K562 (cell line): ENCODE measurements around the gene RPS6KA4. TPM values are rescaled to one million over a fixed set of nuclear protein-coding genes. Genes with fewer than 3 reads are reported as not detected.

Experiments used
- ATAC-seq: fragments of 200-7000 bp; cut with Tn5 transposase; 3 replicates; pipeline ENCODE4 v1.9.1; 2020; ENCODE audit warnings: moderate library complexity
- BruUV-seq: library from RNA; stranded (reverse); fragments of 400-500 nt; replicated peaks from 2 replicates; lab custom pipeline; 2021; lab: Mats Ljungman, UMichigan
- CTCF ChIA-PET: fragments of 300-600 bp; formaldehyde crosslinking; extraction: SDS; loops from one replicate; lab custom pipeline; 2021; ENCODE audit warnings: low intra/inter-chr PET ratio; lab: Yijun Ruan, JAX
- POLR2A ChIA-PET: fragments of 300-600, 350-650 bp; sonication (Branson Sonifier 250); formaldehyde crosslinking; extraction: SDS; loops from one replicate; lab custom pipeline; 2021; ENCODE audit warnings: antibody characterized with exemption, inconsistent platforms; lab: Yijun Ruan, JAX
- DNase-seq, 4 experiments: peaks; one replicate each; pipeline versions ENCODE4 v3.0.0 to v3.0.0-alpha.2; 2011 to 2018; ENCODE audit warnings: low spot score in 3 of 4, mixed read lengths in 3 of 4; ENCODE audit errors: extremely low read depth in 1 of 4
- FAIRE-seq: peaks from 2 replicates; lab custom pipeline; 2011; peaks lifted over from hg19 to GRCh38; lab: Jason Lieb, UNC
- H2AFZ ChIP-seq: 2 replicates; pipeline ENCODE4 v1.6.0; 2011; ENCODE audit warnings: low read depth, low read length, control low read depth, inconsistent platforms
- H3K27ac ChIP-seq: fragments of 200-600 bp; 3 replicates; pipeline ENCODE4 v1.8.0; 2011; ENCODE audit warnings: low read depth, mild to moderate bottlenecking, control low read depth, inconsistent platforms, low read length, moderate library complexity, mixed read lengths; ENCODE audit errors: extremely low read depth
- H3K27me3 ChIP-seq, 2 experiments: fragments of 300-600 bp in 1 of 2; 2 replicates in 1 of 2; 3 replicates in 1 of 2; pipeline versions ENCODE4 v1.6.0 to v1.8.0; 2011; ENCODE audit warnings: inconsistent platforms in 2 of 2, low read length in 2 of 2, mild to moderate bottlenecking in 1 of 2, mixed read lengths in 1 of 2, moderate library complexity in 1 of 2; ENCODE audit not compliant: control insufficient read depth in 2 of 2, insufficient read depth in 2 of 2
- H3K36me3 ChIP-seq: fragments of 300-600 bp; 3 replicates; pipeline ENCODE4 v1.8.0; 2011; ENCODE audit warnings: mild to moderate bottlenecking, low read length, inconsistent platforms; ENCODE audit not compliant: control insufficient read depth, insufficient read depth
- H3K4me1 ChIP-seq, 2 experiments: fragments of 200-600 bp in 1 of 2; replicated peaks in 1 of 2; 2 replicates in 1 of 2; 3 replicates in 1 of 2; pipeline versions ENCODE4 v1.5.1 to v1.8.0; 2011; ENCODE audit warnings: inconsistent platforms in 2 of 2, low read length in 2 of 2, mild to moderate bottlenecking in 1 of 2, mixed read lengths in 1 of 2, moderate library complexity in 1 of 2; ENCODE audit not compliant: control insufficient read depth in 2 of 2, insufficient read depth in 2 of 2
- H3K4me2 ChIP-seq: 2 replicates; pipeline ENCODE4 v1.6.1; 2011; ENCODE audit warnings: low read length, control low read depth, inconsistent platforms, mixed read lengths; ENCODE audit not compliant: insufficient read depth
- H3K4me3 ChIP-seq: fragments of 200-600 bp; sonication (generic), shearing (Covaris generic); 2 replicates; pipeline ENCODE4 v1.5.1; 2016; ENCODE audit warnings: control low read depth, inconsistent platforms
- H3K79me2 ChIP-seq: fragments of 200-600 bp; 3 replicates; pipeline ENCODE4 v1.8.0; 2011; ENCODE audit warnings: low read length, inconsistent platforms; ENCODE audit not compliant: control insufficient read depth, insufficient read depth
- H3K9ac ChIP-seq, 2 experiments: 2 replicates each; pipeline versions ENCODE4 v1.6.0 to v1.6.1; 2011; ENCODE audit warnings: low read depth in 2 of 2, low read length in 2 of 2, control low read depth in 1 of 2, inconsistent platforms in 1 of 2, mild to moderate bottlenecking in 1 of 2, mixed read lengths in 1 of 2; ENCODE audit not compliant: insufficient read depth in 1 of 2
- H3K9me1 ChIP-seq: one replicate; pipeline ENCODE4 v1.6.0; 2011; ENCODE audit warnings: inconsistent platforms, mild to moderate bottlenecking, low read length, moderate library complexity; ENCODE audit not compliant: control insufficient read depth, insufficient read depth
- H3K9me3 ChIP-seq: replicated peaks from 2 replicates; pipeline ENCODE4 v1.5.1; 2011; ENCODE audit warnings: low read depth, low read length, inconsistent platforms; ENCODE audit not compliant: control insufficient read depth, insufficient read depth
- H4K20me1 ChIP-seq: replicated peaks from 2 replicates; pipeline ENCODE4 v1.6.1; 2011; ENCODE audit warnings: low read length, inconsistent platforms, mixed read lengths; ENCODE audit not compliant: control insufficient read depth, insufficient read depth
- GABPB1 ChIP-seq: sonication (generic); formaldehyde crosslinking; IDR thresholded peaks from 2 replicates; pipeline ENCODE4 v1.8.0; 2022; ENCODE audit warnings: mild to moderate bottlenecking, missing genetic modification reagents
- KLF10 ChIP-seq: fragments of 250-450 bp; sonication (Bioruptor Pico); IDR thresholded peaks from 2 replicates; pipeline ENCODE4 v1.6.1; 2021; ENCODE audit warnings: matching md5 sums
- MAFG ChIP-seq: fragments of 450-650 bp; conservative IDR thresholded peaks from 2 replicates; pipeline ENCODE4 v1.6.1; 2016; ENCODE audit warnings: missing genetic modification characterization, missing compliant biosample characterization
- NR2F6 ChIP-seq: fragments of 450-650 bp; formaldehyde crosslinking; IDR thresholded peaks from 2 replicates; pipeline ENCODE4 v1.4.0; 2020; ENCODE audit warnings: mild to moderate bottlenecking
- RBM25 ChIP-seq: fragments of 200-400 bp; formaldehyde crosslinking; IDR thresholded peaks from 2 replicates; pipeline ENCODE4 v1.6.1; 2018; ENCODE audit warnings: low read length, low read depth, moderate library complexity; ENCODE audit not compliant: severe bottlenecking
- ZNF445 ChIP-seq: fragments of 250-450 bp; sonication (Bioruptor Pico); IDR thresholded peaks from 2 replicates; pipeline ENCODE4 v1.4.0; 2020; ENCODE audit warnings: low read depth, mild to moderate bottlenecking, moderate library complexity
- WGBS: fragments of 100-300 bp; shearing (Covaris generic); methylation state at CpG from one replicate; pipeline ENCODE4 v1.1.6; 2016; ENCODE audit warnings: low coverage, mixed read lengths; ENCODE audit not compliant: insufficient coverage; ENCODE audit errors: missing lambda C conversion rate; 5-methylcytosine and 5-hydroxymethylcytosine counted together
- in situ Hi-C: fragments of 300-500 bp; cut with MboI; formaldehyde crosslinking; loops from 4 replicates; pipeline ENCODE4 v1.15.0; 2018; ENCODE audit warnings: inconsistent platforms, mixed read lengths
- intact Hi-C: fragments of 100-400 bp; cut with micrococcal nuclease; formaldehyde crosslinking; loops from 2 replicates; pipeline ENCODE4 v1.14.2; 2022
- polyA plus RNA-seq, 8 experiments: library from polyadenylated mRNA; depleted of rRNA in 4 of 8; stranded (reverse) in 5 of 8; unstranded in 3 of 8; fragments of >200 nt; fragmentation: Nextera tagmentation in 2 of 8; fragmentation: Illumina TruSeq in 1 of 8; extraction: Ambion mirVana in 2 of 8; extraction: Trizol in 1 of 8; gene quantifications; 2 replicates each; pipeline versions ENCODE4 v1.2.1 to v1.2.3, GENCODE V29; 2011 to 2014; ENCODE audit warnings: inconsistent platforms in 1 of 8, missing spikeins in 1 of 8
- total RNA-seq, 7 experiments: library from RNA; depleted of rRNA in 6 of 7; stranded (reverse); fragments of >200 nt in 6 of 7; fragmentation: Illumina TruSeq in 2 of 7; extraction: Trizol in 2 of 7; gene quantifications; 2 replicates each; pipeline versions ENCODE4 v1.2.1 to v1.2.3, GENCODE V29; 2011 to 2021; ENCODE audit warnings: low replicate concordance in 1 of 7
- TF ChIP-seq, protein P1 (sequence below): fragments of 450-650 bp; conservative IDR thresholded peaks from 2 replicates; pipeline ENCODE4 v1.6.1; 2016; ENCODE audit warnings: missing genetic modification characterization, low read depth, mild to moderate bottlenecking, control low read depth, missing compliant biosample characterization
- TF ChIP-seq, protein P2 (sequence below): fragments of 450-650 bp; IDR thresholded peaks from 2 replicates; pipeline ENCODE4 v1.6.1; 2017; ENCODE audit warnings: antibody characterized with exemption, mild to moderate bottlenecking
- TF ChIP-seq, protein P3 (sequence below): fragments of 450-650 bp; IDR thresholded peaks from 2 replicates; pipeline ENCODE4 v1.6.1; 2016; ENCODE audit warnings: antibody characterized with exemption

Gene RPS6KA4
- total and polyA plus RNA-seq, 9 of the 15 experiments (the other 6 are each of a cell fraction or from before 2014, with no cell fraction given), result 0.15 to 23.8 (median 9.8) TPM

DNA sequence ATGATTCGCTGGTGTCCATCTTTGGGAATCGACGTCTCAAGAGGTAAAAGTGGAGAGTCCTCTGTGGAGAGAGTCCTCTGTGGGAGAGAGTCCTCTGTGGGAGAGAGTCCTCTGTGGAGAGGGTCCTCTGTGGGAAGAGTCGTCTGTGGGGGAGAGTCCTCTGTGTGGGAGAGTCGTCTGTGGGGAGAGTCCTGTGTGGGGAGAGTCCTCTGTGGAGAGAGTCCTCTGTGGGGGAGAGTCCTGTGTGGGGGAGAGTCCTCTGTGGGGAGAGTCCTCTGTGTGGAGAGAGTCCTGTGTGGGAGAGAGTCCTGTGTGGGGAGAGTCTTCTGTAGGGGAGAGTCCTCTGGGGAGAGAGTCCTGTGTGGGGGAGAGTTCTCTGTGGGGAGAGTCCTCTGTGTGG lies 37.9 kb upstream of the RPS6KA4 start:
- intact Hi-C loops (no loop called here), in situ Hi-C loops (no loop called here)
- Histone ChIP-seq H3K4me3 (no peak overlapping the region), H2AFZ (no peak overlapping the region), H3K9me3 (no peaks in the 10 kb centered on the region), H3K9me1 (no peaks in the 10 kb centered on the region), H3K4me2 (no peak overlapping the region), H3K79me2 (peaks cover 24% of the 10 kb centered on the region), H3K27ac (no peak overlapping the region), H3K9ac (peak overlapping the region in 1 of 2 experiments; percentile 57; a peak in 2 of 4 replicates), H3K36me3 (peaks cover 38% of the 10 kb centered on the region; the same call in 1 of the 3 replicates), H4K20me1 (no peaks in the 10 kb centered on the region), H3K4me1 (peaks cover 10 to 51% of the 10 kb centered on the region in 2 experiments; a peak in 4 of 5 replicates), H3K27me3 (no peaks in the 10 kb centered on the region)
- no peak for ATAC-seq
- 68% methylated on average over 5 of the region's 5 CpGs for WGBS
- no TSS peak for BruUV-seq
- POLR2A ChIA-PET, result no interaction called here
- DNase-seq, result no peak
- FAIRE-seq, result no peak
- CTCF ChIA-PET, result no interaction called here
- TF ChIP-seq, protein P1, sequence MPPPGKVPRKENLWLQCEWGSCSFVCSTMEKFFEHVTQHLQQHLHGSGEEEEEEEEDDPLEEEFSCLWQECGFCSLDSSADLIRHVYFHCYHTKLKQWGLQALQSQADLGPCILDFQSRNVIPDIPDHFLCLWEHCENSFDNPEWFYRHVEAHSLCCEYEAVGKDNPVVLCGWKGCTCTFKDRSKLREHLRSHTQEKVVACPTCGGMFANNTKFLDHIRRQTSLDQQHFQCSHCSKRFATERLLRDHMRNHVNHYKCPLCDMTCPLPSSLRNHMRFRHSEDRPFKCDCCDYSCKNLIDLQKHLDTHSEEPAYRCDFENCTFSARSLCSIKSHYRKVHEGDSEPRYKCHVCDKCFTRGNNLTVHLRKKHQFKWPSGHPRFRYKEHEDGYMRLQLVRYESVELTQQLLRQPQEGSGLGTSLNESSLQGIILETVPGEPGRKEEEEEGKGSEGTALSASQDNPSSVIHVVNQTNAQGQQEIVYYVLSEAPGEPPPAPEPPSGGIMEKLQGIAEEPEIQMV (tag), result no peak
- TF ChIP-seq, protein P2, sequence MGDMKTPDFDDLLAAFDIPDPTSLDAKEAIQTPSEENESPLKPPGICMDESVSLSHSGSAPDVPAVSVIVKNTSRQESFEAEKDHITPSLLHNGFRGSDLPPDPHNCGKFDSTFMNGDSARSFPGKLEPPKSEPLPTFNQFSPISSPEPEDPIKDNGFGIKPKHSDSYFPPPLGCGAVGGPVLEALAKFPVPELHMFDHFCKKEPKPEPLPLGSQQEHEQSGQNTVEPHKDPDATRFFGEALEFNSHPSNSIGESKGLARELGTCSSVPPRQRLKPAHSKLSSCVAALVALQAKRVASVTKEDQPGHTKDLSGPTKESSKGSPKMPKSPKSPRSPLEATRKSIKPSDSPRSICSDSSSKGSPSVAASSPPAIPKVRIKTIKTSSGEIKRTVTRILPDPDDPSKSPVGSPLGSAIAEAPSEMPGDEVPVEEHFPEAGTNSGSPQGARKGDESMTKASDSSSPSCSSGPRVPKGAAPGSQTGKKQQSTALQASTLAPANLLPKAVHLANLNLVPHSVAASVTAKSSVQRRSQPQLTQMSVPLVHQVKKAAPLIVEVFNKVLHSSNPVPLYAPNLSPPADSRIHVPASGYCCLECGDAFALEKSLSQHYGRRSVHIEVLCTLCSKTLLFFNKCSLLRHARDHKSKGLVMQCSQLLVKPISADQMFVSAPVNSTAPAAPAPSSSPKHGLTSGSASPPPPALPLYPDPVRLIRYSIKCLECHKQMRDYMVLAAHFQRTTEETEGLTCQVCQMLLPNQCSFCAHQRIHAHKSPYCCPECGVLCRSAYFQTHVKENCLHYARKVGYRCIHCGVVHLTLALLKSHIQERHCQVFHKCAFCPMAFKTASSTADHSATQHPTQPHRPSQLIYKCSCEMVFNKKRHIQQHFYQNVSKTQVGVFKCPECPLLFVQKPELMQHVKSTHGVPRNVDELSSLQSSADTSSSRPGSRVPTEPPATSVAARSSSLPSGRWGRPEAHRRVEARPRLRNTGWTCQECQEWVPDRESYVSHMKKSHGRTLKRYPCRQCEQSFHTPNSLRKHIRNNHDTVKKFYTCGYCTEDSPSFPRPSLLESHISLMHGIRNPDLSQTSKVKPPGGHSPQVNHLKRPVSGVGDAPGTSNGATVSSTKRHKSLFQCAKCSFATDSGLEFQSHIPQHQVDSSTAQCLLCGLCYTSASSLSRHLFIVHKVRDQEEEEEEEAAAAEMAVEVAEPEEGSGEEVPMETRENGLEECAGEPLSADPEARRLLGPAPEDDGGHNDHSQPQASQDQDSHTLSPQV, result no peak
- no peak for TF ChIP-seq NR2F6 (CRISPR knock-in tag)
- no peak for TF ChIP-seq GABPB1 (CRISPR knock-in tag)
- no peak for TF ChIP-seq KLF10 (CRISPR knock-in tag)
- TF ChIP-seq RBM25, result no peak
- TF ChIP-seq, protein P3, sequence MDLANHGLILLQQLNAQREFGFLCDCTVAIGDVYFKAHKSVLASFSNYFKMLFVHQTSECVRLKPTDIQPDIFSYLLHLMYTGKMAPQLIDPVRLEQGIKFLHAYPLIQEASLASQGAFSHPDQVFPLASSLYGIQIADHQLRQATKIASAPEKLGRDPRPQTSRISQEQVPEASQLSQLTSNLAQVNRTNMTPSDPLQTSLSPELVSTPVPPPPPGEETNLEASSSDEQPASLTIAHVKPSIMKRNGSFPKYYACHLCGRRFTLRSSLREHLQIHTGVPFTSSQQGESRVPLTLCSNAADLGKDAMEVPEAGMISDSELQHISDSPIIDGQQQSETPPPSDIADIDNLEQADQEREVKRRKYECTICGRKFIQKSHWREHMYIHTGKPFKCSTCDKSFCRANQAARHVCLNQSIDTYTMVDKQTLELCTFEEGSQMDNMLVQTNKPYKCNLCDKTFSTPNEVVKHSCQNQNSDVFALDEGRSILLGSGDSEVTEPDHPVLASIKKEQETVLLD, result peak; percentile 47; the same call in 1 of the 2 replicates
- no peak for TF ChIP-seq ZNF445 (CRISPR knock-in tag)
- TF ChIP-seq MAFG (tag), result no peak
